Lung (tissue), 12 donors: Measurements from ENCODE around the gene CLCN3. TPM values are rescaled to one million over a fixed set of nuclear protein-coding genes. Genes with fewer than 3 reads are reported as not detected.

Source experiments
- ATAC-seq: fragments of 200-7000 bp; cut with Tn5 transposase; one replicate; pipeline ENCODE4 v1.9.1; 2020; ENCODE audit warnings: moderate number of reproducible peaks; ENCODE audit not compliant: insufficient read depth, low FRiP score
- DNase-seq, 3 donors: peaks; one replicate each; pipeline ENCODE4 v3.0.0-alpha.2; 2013 to 2017
- H3K27ac ChIP-seq, 2 donors: one replicate each; pipeline ENCODE4 v1.5.1; 2013; ENCODE audit warnings: mild to moderate bottlenecking in 2 of 2, moderate library complexity in 2 of 2, control low read depth in 1 of 2, inconsistent platforms in 1 of 2, low read depth in 1 of 2, low read length in 1 of 2
- H3K27me3 ChIP-seq, 3 donors: one replicate each; pipeline ENCODE4 v1.5.1; 2013; ENCODE audit warnings: low read length in 2 of 3; ENCODE audit not compliant: control insufficient read depth in 3 of 3, insufficient read depth in 3 of 3
- H3K36me3 ChIP-seq, 4 donors: one replicate each; pipeline ENCODE4 v1.5.1; 2013; ENCODE audit warnings: low read length in 4 of 4, mild to moderate bottlenecking in 1 of 4, moderate library complexity in 1 of 4; ENCODE audit not compliant: control insufficient read depth in 4 of 4, insufficient read depth in 4 of 4
- H3K4me1 ChIP-seq, 5 donors: one replicate each; pipeline ENCODE4 v1.5.1; 2013; ENCODE audit warnings: low read length in 5 of 5, mild to moderate bottlenecking in 2 of 5, moderate library complexity in 1 of 5; ENCODE audit not compliant: control insufficient read depth in 5 of 5, insufficient read depth in 5 of 5
- H3K4me3 ChIP-seq: one replicate; pipeline ENCODE4 v1.5.1; 2013; ENCODE audit warnings: mild to moderate bottlenecking, control low read depth, moderate library complexity
- H3K9ac ChIP-seq, 2 donors: one replicate each; pipeline ENCODE4 v1.5.1; 2013; ENCODE audit warnings: low read length in 2 of 2, control low read depth in 1 of 2; ENCODE audit not compliant: insufficient read depth in 1 of 2
- H3K9me3 ChIP-seq, 4 donors: one replicate each; pipeline ENCODE4 v1.5.1; 2013; ENCODE audit warnings: low read length in 3 of 4, mild to moderate bottlenecking in 1 of 4, moderate library complexity in 1 of 4; ENCODE audit not compliant: control insufficient read depth in 4 of 4, insufficient read depth in 3 of 4
- WGBS, 2 donors: extraction: QIAGEN DNeasy Blood & Tissue Kit; methylation state at CpG; one replicate each; pipeline ENCODE4 v1.1.7; 2013; 5-methylcytosine and 5-hydroxymethylcytosine counted together
- polyA plus RNA-seq, 2 donors: library from polyadenylated mRNA; stranded (reverse); fragments of 200-250 nt; gene quantifications; one replicate each; pipeline ENCODE4 v1.2.1, GENCODE V29; 2013
- total RNA-seq, 2 donors: library from RNA; depleted of rRNA in 1 of 2; stranded (reverse); fragments of >200 nt in 1 of 2; gene quantifications; one replicate each; pipeline ENCODE4 v1.2.1, GENCODE V29; 2014 to 2021
- TF ChIP-seq, protein P1 (sequence below): IDR thresholded peaks from 2 replicates; pipeline ENCODE4 v1.5.1; 2012; ENCODE audit warnings: mild to moderate bottlenecking; ENCODE audit errors: control extremely low read depth, extremely low read depth
- donor health status: control.
- donor health status: control.
- donor health status: Bipolar disorder and iron deficiency.
- donor health status: healthy.
- donor health status: DM: yes; HTN: yes; CAD: no.

CLCN3 gene
- total and polyA plus RNA-seq, 4 donors: 11.0 to 59.6 (median 27.6) TPM

DNA sequence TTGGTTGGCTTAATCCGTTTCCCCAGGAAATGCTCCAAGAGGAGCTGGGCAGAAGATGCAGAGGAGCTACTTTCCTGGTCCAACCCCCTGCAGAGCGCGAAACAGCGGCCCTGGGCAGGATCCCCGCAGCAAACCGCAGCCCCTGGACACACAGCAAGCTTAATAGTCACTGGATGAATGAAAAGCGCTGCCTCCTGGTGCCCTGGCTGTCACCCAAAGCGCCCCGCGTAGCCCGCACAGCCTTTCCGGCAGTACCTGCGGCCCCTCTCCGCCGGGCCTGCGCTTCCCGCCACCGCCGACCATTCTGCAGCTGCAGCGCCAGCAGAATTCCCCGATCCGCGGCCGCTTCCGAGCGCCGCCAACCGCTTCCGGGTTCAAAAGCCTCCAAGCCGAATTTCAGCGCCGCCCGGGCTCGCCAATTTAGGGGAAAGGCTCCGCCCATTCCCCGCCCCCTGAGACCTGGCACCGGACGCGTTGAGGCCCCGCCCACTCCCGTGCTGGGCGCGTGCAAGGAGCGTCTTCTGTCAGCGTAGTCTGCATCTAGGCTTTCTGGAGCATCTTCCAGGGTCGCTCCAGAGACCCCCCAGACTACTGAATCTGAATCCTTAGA, 137.3 kb downstream of the CLCN3 start, which contains the start of gene HPF1:
TSS of gene HPF1 (minus strand) at position 370 of the 610 bp plus-strand sequence. CDS start at position 303, 67 bp downstream.
- DNase-seq (peak; percentile 94 to 96 (median 95)), ATAC-seq (peak; percentile 95)
- no peaks in the 10 kb centered on the region for H3K9me3 ChIP-seq
- peak within 1 kb of the TSS; percentile 58 to 80 for H3K27ac ChIP-seq
- H3K4me3 ChIP-seq: peak within 1 kb of the TSS; percentile 47
- TF ChIP-seq, protein P1, sequence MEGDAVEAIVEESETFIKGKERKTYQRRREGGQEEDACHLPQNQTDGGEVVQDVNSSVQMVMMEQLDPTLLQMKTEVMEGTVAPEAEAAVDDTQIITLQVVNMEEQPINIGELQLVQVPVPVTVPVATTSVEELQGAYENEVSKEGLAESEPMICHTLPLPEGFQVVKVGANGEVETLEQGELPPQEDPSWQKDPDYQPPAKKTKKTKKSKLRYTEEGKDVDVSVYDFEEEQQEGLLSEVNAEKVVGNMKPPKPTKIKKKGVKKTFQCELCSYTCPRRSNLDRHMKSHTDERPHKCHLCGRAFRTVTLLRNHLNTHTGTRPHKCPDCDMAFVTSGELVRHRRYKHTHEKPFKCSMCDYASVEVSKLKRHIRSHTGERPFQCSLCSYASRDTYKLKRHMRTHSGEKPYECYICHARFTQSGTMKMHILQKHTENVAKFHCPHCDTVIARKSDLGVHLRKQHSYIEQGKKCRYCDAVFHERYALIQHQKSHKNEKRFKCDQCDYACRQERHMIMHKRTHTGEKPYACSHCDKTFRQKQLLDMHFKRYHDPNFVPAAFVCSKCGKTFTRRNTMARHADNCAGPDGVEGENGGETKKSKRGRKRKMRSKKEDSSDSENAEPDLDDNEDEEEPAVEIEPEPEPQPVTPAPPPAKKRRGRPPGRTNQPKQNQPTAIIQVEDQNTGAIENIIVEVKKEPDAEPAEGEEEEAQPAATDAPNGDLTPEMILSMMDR: no peak
- peaks cover 2 to 19% (median 9%) of the 10 kb centered on the region in 5 donors for H3K4me1 ChIP-seq
- 0 to 1% methylated on average over 46 of the region's 46 CpGs for WGBS, 2 donors
- no peaks in the 10 kb centered on the region for H3K27me3 ChIP-seq
- H3K9ac ChIP-seq: peak within 1 kb of the TSS; percentile 33 to 73
- peaks cover 0 to 6% (median 2%) of the 10 kb centered on the region in 4 donors for H3K36me3 ChIP-seq

DNA sequence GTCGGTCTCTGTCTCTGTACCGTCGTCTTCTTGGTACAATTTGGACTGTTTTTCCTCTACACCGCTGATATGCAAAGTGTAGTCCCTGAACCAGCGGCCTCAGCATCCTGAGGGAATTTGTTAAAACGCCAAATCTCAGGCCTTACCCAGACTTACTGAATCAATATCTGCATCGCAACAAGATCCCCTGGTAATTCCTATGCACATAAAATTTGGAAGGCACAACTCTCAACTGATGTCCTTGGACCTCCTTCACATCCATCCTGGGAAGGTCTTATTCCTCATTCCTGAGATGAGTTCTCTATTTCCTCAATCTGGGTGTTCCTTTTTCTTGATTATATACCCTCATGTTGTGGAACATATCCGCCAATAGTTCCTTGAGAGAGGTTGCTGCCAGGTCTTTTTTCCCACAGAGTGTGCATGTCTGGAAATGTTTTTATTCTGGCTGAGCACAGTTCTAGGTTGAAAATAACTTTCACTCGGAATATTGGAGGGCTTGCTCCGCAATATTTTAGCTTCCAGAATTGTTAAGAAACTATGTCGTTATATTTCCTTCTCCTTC, 138.1 kb downstream of the CLCN3 start:
- Histone ChIP-seq H3K27me3 (no peaks in the 10 kb centered on the region), H3K27ac (peak overlapping the region in 1 of 2 donors; percentile 48), H3K9ac (peak overlapping the region in 1 of 2 donors; percentile 38), H3K4me1 (peaks cover 2 to 19% (median 9%) of the 10 kb centered on the region in 5 donors), H3K9me3 (no peaks in the 10 kb centered on the region), H3K4me3 (no peak overlapping the region), H3K36me3 (peaks cover 0 to under 1% (median 0%) of the 10 kb centered on the region in 4 donors)
- 71 to 73% methylated on average over 11 of the region's 11 CpGs for WGBS, 2 donors
- no peak for ATAC-seq
- TF ChIP-seq, protein P1: no peak
- peak in 1 of 3 donors; percentile 10 for DNase-seq

DNA sequence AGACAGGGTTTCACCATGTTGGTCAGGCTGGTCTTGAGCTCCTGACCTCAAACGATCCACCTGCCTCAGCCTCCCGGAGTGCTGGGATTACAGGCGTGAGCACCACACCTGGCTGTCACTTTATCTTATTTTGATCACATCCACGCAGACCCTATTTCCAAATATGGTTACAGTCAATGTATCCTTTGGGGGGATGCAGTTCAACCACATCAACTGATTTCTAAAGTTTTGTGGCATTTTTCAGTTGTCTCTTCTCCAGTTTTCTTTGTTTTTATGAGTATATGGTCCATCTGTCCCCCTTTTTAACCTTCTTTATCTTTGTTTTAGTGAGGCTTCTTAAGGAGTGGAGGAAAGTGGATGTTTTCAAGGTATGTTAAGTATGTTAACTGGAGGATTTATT, 141.5 kb downstream of the CLCN3 start:
- Histone ChIP-seq H3K9ac (no peak overlapping the region), H3K36me3 (no peaks in the 10 kb centered on the region), H3K4me3 (no peak overlapping the region), H3K9me3 (peaks cover 0 to 3% (median 0%) of the 10 kb centered on the region in 4 donors), H3K4me1 (peaks cover 0 to 6% (median under 1%) of the 10 kb centered on the region in 5 donors), H3K27ac (no peak overlapping the region), H3K27me3 (no peaks in the 10 kb centered on the region)
- ATAC-seq (no peak), DNase-seq (no peak)
- 65 to 66% methylated on average over 4 of the region's 4 CpGs for WGBS, 2 donors
- TF ChIP-seq, protein P1: no peak
